Activated CD4-positive, CD25-positive, alpha-beta regulatory T cell treated with anti-CD3 and anti-CD28 coated beads, Interleukin-2, amount 50 U/mL, for 72 hours (primary cell): ENCODE results near the gene CYP24A1.

Experiments
- DNase-seq: peaks from one replicate; pipeline ENCODE4 v3.0.0; 2021

The CYP24A1 gene

GRCh38 chr20:54201268-54201846 lies 27.6 kb upstream of the CYP24A1 start:
- DNase-seq: no peak

GRCh38 chr20:54200487-54201267 lies 26.9 kb upstream of the CYP24A1 start:
- no peak for DNase-seq

GRCh38 chr20:54199721-54200176 lies 26.0 kb upstream of the CYP24A1 start:
- peak; percentile 74 for DNase-seq

- DNase-seq: no peak
Observed at GRCh38 chr20:54199283-54199682, 25.5 kb upstream of the CYP24A1 start.

GRCh38 chr20:54197621-54198604 lies 24.1 kb upstream of the CYP24A1 start:
- no peak for DNase-seq

- no peak for DNase-seq
Observed at GRCh38 chr20:54195483-54196472, 22.0 kb upstream of the CYP24A1 start.

- DNase-seq: no peak
Observed at GRCh38 chr20:54194724-54195438, 21.1 kb upstream of the CYP24A1 start.

- no peak for DNase-seq
Observed at GRCh38 chr20:54193817-54194216, 20.0 kb upstream of the CYP24A1 start.

- no peak for DNase-seq
Observed at GRCh38 chr20:54190217-54190616, 16.4 kb upstream of the CYP24A1 start.

- no peak for DNase-seq
Observed at GRCh38 chr20:54189630-54190029, 15.8 kb upstream of the CYP24A1 start.

GRCh38 chr20:54188132-54188849 lies 14.5 kb upstream of the CYP24A1 start:
- no peak for DNase-seq

GRCh38 chr20:54184904-54185626 lies 11.3 kb upstream of the CYP24A1 start:
- no peak for DNase-seq

GRCh38 chr20:54184071-54184470 lies 10.3 kb upstream of the CYP24A1 start:
- DNase-seq: no peak

GRCh38 chr20:54180931-54181330 lies 7.1 kb upstream of the CYP24A1 start:
- no peak for DNase-seq

- DNase-seq: no peak
Observed at GRCh38 chr20:54179946-54180345, 6.2 kb upstream of the CYP24A1 start.

- no peak for DNase-seq
Observed at GRCh38 chr20:54178256-54178655, 4.5 kb upstream of the CYP24A1 start.

- no peak for DNase-seq
Observed at GRCh38 chr20:54177378-54177777, 3.6 kb upstream of the CYP24A1 start.

GRCh38 chr20:54176610-54177009 lies 2.8 kb upstream of the CYP24A1 start:
- DNase-seq: no peak

GRCh38 chr20:54174457-54175175 lies 830 bp upstream of the CYP24A1 start:
- DNase-seq: no peak
